Measurements from ENCODE around the gene SLC9A9.

The SLC9A9 gene

DNA sequence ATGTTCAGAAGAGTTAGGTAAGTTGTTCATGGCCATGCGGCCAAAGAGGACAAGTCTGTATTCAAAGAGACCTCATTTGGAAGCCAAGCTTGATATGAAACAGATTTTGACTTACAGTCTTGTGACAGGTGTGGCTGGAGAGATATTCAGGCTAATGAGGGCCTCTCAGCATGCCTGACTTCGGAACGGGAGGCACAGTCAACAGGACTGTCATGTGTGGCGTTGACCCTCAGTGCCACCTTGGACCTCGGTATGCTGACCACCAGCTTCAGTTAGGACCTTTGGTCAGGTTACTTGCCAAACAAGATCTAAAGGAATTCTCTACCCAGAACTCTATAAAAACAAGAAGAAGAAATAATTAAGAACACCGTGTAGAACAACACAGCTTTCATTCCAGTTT is 604.6 kb downstream of the SLC9A9 start:
- H3K4me1 ChIP-seq, result no peaks in the 10 kb centered on the region
- DNase-seq, result no peak
- no peak overlapping the region for H3K4me3 ChIP-seq (ENCODE audit: low read depth, low read length)
- no peaks in the 10 kb centered on the region for H3K27me3 ChIP-seq
- no peaks in the 10 kb centered on the region for H3K36me3 ChIP-seq
- no peaks in the 10 kb centered on the region for H3K9me3 ChIP-seq
- TF ChIP-seq CTCF (IDR thresholded peaks at IDR 0.05; ENCODE audit: low read depth, low read length), result no peak

DNA sequence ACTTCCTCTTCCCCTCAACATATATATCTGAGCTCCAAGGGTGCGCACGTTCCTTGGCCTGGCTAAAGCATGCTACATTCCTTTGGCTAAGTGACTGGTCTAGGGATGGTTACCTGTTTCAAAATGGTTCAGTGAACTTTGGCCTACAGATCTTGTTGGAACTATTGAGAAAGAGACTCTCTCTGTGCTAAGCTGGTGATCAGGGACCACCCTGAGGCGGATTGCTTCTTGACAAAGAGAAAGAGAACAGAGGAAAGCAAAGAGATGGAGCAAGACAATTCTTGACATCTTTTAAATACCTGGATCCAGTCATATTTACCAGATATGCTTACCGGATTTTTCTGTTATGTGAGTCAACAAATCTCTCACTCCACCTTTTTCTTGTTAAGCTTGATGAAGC is 605.6 kb downstream of the SLC9A9 start:
- Histone ChIP-seq H3K4me1 (no peaks in the 10 kb centered on the region), H3K27me3 (no peaks in the 10 kb centered on the region), H3K36me3 (no peaks in the 10 kb centered on the region), H3K9me3 (no peaks in the 10 kb centered on the region), H3K4me3 (ENCODE audit: low read depth, low read length) (no peak overlapping the region)
- DNase-seq, result no peak
- TF ChIP-seq CTCF (IDR thresholded peaks at IDR 0.05; ENCODE audit: low read depth, low read length), result no peak

DNA sequence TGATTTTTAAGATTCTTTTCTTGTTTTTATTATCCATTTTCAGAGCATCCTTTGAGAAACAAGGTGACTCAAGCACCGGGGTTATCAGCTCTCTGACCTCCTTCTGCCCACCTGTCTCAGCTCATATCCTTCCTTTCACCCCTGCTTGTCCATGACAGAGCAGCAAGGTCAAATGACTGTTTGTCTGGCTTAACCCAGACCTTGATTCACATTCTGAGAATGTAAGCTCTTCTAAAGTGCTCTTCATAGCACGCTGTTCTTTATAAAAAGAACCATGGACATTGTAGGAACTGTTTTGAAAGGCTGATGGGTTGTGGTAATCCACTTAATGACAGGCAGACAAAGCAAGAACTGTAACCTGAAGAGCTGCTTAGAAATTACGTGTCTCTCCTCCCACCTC is 606.2 kb downstream of the SLC9A9 start:
- Histone ChIP-seq H3K4me3 (ENCODE audit: low read depth, low read length) (no peak overlapping the region), H3K27me3 (no peaks in the 10 kb centered on the region), H3K4me1 (no peaks in the 10 kb centered on the region), H3K36me3 (no peaks in the 10 kb centered on the region), H3K9me3 (no peaks in the 10 kb centered on the region)
- no peak for DNase-seq
- TF ChIP-seq CTCF (IDR thresholded peaks at IDR 0.05; ENCODE audit: low read depth, low read length), result no peak

DNA sequence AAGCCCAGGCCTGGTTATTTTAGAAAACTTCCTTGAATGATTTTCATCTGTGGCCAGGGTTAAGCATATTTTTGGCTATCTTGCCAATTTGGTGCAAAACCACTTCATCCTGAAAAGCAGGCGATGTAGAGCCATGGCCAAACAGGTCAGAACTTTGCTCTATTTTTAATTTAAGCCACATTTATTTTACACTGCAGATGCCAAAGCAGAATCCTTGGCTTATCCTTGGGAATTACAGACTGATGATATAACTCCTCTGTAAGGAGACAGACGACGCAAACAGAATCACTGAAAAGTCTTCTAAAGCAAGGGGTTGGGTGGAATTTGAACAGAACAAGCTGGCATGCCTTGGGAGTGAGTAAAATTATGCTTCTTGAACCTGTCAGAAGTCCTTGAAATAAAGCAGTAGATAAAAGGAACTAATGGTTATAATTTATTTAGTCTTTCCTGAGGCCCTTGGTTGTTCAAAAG is 606.8 kb downstream of the SLC9A9 start:
- no peak for TF ChIP-seq CTCF (IDR thresholded peaks at IDR 0.05; ENCODE audit: low read depth, low read length)
- Histone ChIP-seq H3K4me1 (peaks cover under 1% of the 10 kb centered on the region; the same call in 1 of the 2 replicates), H3K36me3 (no peaks in the 10 kb centered on the region), H3K4me3 (ENCODE audit: low read depth, low read length) (no peak overlapping the region), H3K9me3 (no peaks in the 10 kb centered on the region), H3K27me3 (no peaks in the 10 kb centered on the region)
- no peak for DNase-seq

GRCh38 chr3:143240886-143241285 is 607.4 kb downstream of the SLC9A9 start:
- Histone ChIP-seq H3K4me3 (ENCODE audit: low read depth, low read length) (no peak overlapping the region), H3K27me3 (no peaks in the 10 kb centered on the region), H3K36me3 (no peaks in the 10 kb centered on the region), H3K9me3 (no peaks in the 10 kb centered on the region), H3K4me1 (peaks cover 3% of the 10 kb centered on the region; the same call in 1 of the 2 replicates)
- TF ChIP-seq CTCF (IDR thresholded peaks at IDR 0.05; ENCODE audit: low read depth, low read length), result no peak
- DNase-seq, result no peak

DNA sequence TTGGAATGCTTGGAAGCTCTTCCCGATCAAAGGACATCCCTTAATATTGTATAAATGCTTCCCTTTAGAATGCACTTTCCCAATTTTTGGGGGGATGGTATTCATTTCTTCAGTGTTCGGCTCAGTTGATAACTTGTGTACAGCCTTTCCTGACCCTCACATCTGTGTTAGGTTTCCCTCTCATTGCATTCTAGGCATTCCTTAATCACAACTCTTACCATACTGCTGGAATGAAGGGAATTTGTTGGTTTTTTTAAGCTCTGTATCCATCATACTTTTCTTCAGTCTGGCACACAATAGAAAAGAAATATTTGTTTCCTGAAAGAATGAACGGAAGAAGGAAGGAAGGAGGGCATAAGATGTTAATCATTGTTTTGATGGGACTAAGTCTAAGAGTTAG is 609.2 kb downstream of the SLC9A9 start:
- Histone ChIP-seq H3K4me3 (ENCODE audit: low read depth, low read length) (no peak overlapping the region), H3K36me3 (no peaks in the 10 kb centered on the region), H3K9me3 (no peaks in the 10 kb centered on the region), H3K27me3 (no peaks in the 10 kb centered on the region), H3K4me1 (peaks cover 3% of the 10 kb centered on the region; the same call in 1 of the 2 replicates)
- DNase-seq, result no peak
- TF ChIP-seq CTCF (IDR thresholded peaks at IDR 0.05; ENCODE audit: low read depth, low read length), result no peak

All from BE2C (cell line).